ENCODE results near the gene SNRPN. TPM values are rescaled to one million over a fixed set of nuclear protein-coding genes. Genes with fewer than 3 reads are reported as not detected.
"Not testable (repeated sequence)": the region's sequence is repeated elsewhere in the genome, so short reads cannot be mapped to it uniquely, and the experiment has no call there.

Gene SNRPN
- total RNA-seq, 1 experiment from 2014 or later, result 14.3 TPM

DNA sequence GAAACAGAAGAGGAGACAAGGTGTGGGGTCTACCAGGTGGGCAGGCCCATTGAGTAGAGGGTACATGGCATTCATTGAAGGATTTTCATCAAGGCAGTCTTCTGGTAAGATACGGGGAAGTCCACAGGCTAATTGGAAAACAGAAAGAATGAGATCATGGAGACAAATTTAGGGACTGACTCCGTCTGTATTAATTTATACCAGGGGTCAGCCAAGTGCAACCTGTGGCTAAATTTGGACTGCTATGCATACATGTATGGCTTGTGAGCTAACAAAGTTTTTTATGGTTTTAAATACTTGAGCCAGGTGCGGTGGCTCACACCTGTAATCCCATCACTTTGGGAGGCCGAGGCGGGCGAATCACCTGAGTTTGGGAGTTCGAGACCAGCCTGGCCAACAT is 21.1 kb upstream of the SNRPN start:
- no peak overlapping the region for H3K4me2 ChIP-seq
- H4K20me1 ChIP-seq (ENCODE audit: insufficient read depth), result no peaks in the 10 kb centered on the region
- intact Hi-C loops (cut with micrococcal nuclease; ENCODE audit: unreplicated experiment), result no loop called here
- no peak overlapping the region for H3K27ac ChIP-seq
- DNase-seq, result no peak
- H2AFZ ChIP-seq, result no peak overlapping the region
- POLR2A ChIA-PET (ENCODE audit: unreplicated experiment), result no interaction called here
- no TSS peak for BruUV-seq (replicated peaks)
- no peaks in the 10 kb centered on the region for H3F3A ChIP-seq (ENCODE audit: insufficient read depth, low read depth)
- no peaks in the 10 kb centered on the region for H3K36me3 ChIP-seq (ENCODE audit: low read depth)
- no peak for TF ChIP-seq EZH2 (IDR thresholded peaks at IDR 0.05; ENCODE audit: low read depth)
- TF ChIP-seq, protein P1, sequence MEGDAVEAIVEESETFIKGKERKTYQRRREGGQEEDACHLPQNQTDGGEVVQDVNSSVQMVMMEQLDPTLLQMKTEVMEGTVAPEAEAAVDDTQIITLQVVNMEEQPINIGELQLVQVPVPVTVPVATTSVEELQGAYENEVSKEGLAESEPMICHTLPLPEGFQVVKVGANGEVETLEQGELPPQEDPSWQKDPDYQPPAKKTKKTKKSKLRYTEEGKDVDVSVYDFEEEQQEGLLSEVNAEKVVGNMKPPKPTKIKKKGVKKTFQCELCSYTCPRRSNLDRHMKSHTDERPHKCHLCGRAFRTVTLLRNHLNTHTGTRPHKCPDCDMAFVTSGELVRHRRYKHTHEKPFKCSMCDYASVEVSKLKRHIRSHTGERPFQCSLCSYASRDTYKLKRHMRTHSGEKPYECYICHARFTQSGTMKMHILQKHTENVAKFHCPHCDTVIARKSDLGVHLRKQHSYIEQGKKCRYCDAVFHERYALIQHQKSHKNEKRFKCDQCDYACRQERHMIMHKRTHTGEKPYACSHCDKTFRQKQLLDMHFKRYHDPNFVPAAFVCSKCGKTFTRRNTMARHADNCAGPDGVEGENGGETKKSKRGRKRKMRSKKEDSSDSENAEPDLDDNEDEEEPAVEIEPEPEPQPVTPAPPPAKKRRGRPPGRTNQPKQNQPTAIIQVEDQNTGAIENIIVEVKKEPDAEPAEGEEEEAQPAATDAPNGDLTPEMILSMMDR (conservative IDR thresholded peaks at IDR 0.05), result no peak
- no peaks in the 10 kb centered on the region for H3K4me1 ChIP-seq (replicated peaks; ENCODE audit: insufficient read depth)
- no peak overlapping the region for H3K4me3 ChIP-seq
- H3K9me2 ChIP-seq (ENCODE audit: insufficient read depth), result no peaks in the 10 kb centered on the region
- CTCF ChIA-PET, result no interaction called here
- H3K27me3 ChIP-seq (ENCODE audit: insufficient read depth, low read depth), result no peaks in the 10 kb centered on the region
- H3K9me3 ChIP-seq (ENCODE audit: insufficient read depth, low read depth), result no peaks in the 10 kb centered on the region
- no peaks in the 10 kb centered on the region for H3K79me2 ChIP-seq (ENCODE audit: low read depth)

DNA sequence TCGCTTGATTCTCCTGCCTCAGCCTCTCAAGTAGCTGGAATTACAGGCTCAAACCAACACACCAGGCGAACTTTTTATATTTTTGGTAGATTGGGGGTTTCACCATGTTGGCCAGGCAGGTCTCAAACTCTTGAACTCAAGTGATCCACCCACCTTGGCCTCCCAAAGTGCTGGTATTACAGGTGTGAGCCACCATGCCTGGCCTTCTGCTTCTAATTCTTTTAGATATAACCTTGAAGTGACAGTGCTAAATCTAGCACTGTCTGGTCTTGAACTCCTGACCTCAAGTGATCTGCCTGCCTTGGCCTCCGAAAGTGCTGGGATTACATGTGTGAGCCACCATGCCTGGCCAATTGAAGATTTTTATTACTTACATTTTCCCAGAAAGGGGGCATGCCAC is 16.6 kb upstream of the SNRPN start:
- H3K9me3 ChIP-seq (ENCODE audit: insufficient read depth, low read depth); H3K9me2 ChIP-seq (ENCODE audit: insufficient read depth); H3F3A ChIP-seq (ENCODE audit: insufficient read depth, low read depth); DNase-seq; H3K79me2 ChIP-seq (ENCODE audit: low read depth); H3K27ac ChIP-seq; BruUV-seq (replicated peaks); H3K36me3 ChIP-seq (ENCODE audit: low read depth); H2AFZ ChIP-seq; H3K27me3 ChIP-seq (ENCODE audit: insufficient read depth, low read depth); POLR2A ChIA-PET (ENCODE audit: unreplicated experiment); H3K4me3 ChIP-seq; intact Hi-C loops (cut with micrococcal nuclease; ENCODE audit: unreplicated experiment); H3K4me2 ChIP-seq; H3K4me1 ChIP-seq (replicated peaks; ENCODE audit: insufficient read depth); H4K20me1 ChIP-seq (ENCODE audit: insufficient read depth): not testable (repeated sequence)
- CTCF ChIA-PET, result interaction anchor here (0.6 kb wide), 1 partner anchor 550 kb away, joined by 3 read pairs; no protein-coding TSS in a partner anchor

DNA sequence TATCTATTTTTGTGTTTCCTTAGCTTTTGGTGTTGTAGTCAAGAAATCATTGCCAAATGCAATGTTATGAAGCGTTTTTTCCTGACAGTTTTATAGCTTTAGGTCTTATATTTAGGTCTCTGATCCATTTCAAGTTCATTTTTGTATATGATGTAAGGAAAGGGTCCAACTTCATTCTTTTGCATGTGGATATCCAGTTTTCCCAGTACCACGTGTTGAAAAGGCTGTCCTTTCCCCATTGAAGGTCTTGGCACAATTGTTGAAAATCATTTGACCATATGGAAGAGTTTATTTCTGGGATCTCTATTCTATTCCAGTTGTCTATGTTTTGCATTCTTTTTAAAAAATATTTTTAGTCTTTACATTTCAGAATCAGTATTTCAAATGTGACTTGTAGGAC is 14.6 kb upstream of the SNRPN start:
- Histone ChIP-seq H3K36me3 (ENCODE audit: low read depth) (no peaks in the 10 kb centered on the region), H3K27ac (no peak overlapping the region), H3K9me2 (ENCODE audit: insufficient read depth) (no peaks in the 10 kb centered on the region), H3K79me2 (ENCODE audit: low read depth) (no peaks in the 10 kb centered on the region), H3K27me3 (ENCODE audit: insufficient read depth, low read depth) (no peaks in the 10 kb centered on the region), H3K4me3 (no peak overlapping the region), H3K4me1 (replicated peaks; ENCODE audit: insufficient read depth) (no peaks in the 10 kb centered on the region), H2AFZ (no peak overlapping the region), H3K9me3 (ENCODE audit: insufficient read depth, low read depth) (no peaks in the 10 kb centered on the region), H3F3A (ENCODE audit: insufficient read depth, low read depth) (no peaks in the 10 kb centered on the region), H4K20me1 (ENCODE audit: insufficient read depth) (no peaks in the 10 kb centered on the region), H3K4me2 (no peak overlapping the region)
- POLR2A ChIA-PET (ENCODE audit: unreplicated experiment), result no interaction called here
- TF ChIP-seq, protein P1 (conservative IDR thresholded peaks at IDR 0.05), result no peak
- TF ChIP-seq EZH2 (IDR thresholded peaks at IDR 0.05; ENCODE audit: low read depth), result no peak
- no peak for DNase-seq
- no TSS peak for BruUV-seq (replicated peaks)
- intact Hi-C loops (cut with micrococcal nuclease; ENCODE audit: unreplicated experiment), result no loop called here
- CTCF ChIA-PET, result no interaction called here

DNA sequence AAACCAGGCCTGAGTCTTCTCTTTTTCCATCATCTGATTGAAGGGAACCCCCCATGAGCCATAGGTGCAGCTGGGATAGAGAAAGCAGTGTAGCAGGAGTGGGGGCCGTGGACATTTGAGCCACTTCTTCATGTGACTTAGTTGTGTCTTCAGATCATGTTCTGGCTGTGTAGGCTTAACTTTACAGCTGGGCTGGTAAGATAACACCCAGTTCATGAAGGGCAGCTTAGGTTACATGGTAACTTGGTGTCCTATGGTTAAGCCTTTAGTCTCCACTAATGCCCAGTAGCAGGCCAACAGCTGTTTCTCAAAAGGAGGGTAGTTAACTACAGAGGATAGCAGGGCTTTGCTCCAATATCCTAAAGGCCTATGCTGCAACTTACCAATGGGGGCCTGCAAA is 11.4 kb upstream of the SNRPN start:
- H3K9me3 ChIP-seq (ENCODE audit: insufficient read depth, low read depth), result no peaks in the 10 kb centered on the region

More for the DNA sequence above, 11.4 kb upstream of the SNRPN start:
- Histone ChIP-seq H3K27me3 (ENCODE audit: insufficient read depth, low read depth) (no peaks in the 10 kb centered on the region), H3K4me3 (no peak overlapping the region), H2AFZ (no peak overlapping the region), H3K36me3 (ENCODE audit: low read depth) (no peaks in the 10 kb centered on the region), H3K27ac (no peak overlapping the region), H3K79me2 (ENCODE audit: low read depth) (no peaks in the 10 kb centered on the region), H3K4me2 (no peak overlapping the region), H4K20me1 (ENCODE audit: insufficient read depth) (no peaks in the 10 kb centered on the region), H3F3A (ENCODE audit: insufficient read depth, low read depth) (no peaks in the 10 kb centered on the region), H3K4me1 (replicated peaks; ENCODE audit: insufficient read depth) (no peaks in the 10 kb centered on the region), H3K9me2 (ENCODE audit: insufficient read depth) (no peaks in the 10 kb centered on the region)
- intact Hi-C loops (cut with micrococcal nuclease; ENCODE audit: unreplicated experiment), result no loop called here
- no peak for DNase-seq
- ChIA-PET POLR2A (ENCODE audit: unreplicated experiment) (no interaction called here), CTCF (no interaction called here)
- BruUV-seq (replicated peaks), result no TSS peak
- no peak for TF ChIP-seq EZH2 (IDR thresholded peaks at IDR 0.05; ENCODE audit: low read depth)
- TF ChIP-seq, protein P1 (conservative IDR thresholded peaks at IDR 0.05), result no peak

All from PC-9 (cell line).